UCSD-AML1 (cell line): ENCODE results near the gene UBE2L3.
"Not testable (repeated sequence)": the region's sequence is repeated elsewhere in the genome, so short reads cannot be mapped to it uniquely, and the experiment has no call there.

Experiments
- DNase-seq: peaks from one replicate; lab custom pipeline; 2025; ENCODE audit not compliant: unreplicated experiment; lab: John Stamatoyannopoulos, UW

The UBE2L3 gene

DNA sequence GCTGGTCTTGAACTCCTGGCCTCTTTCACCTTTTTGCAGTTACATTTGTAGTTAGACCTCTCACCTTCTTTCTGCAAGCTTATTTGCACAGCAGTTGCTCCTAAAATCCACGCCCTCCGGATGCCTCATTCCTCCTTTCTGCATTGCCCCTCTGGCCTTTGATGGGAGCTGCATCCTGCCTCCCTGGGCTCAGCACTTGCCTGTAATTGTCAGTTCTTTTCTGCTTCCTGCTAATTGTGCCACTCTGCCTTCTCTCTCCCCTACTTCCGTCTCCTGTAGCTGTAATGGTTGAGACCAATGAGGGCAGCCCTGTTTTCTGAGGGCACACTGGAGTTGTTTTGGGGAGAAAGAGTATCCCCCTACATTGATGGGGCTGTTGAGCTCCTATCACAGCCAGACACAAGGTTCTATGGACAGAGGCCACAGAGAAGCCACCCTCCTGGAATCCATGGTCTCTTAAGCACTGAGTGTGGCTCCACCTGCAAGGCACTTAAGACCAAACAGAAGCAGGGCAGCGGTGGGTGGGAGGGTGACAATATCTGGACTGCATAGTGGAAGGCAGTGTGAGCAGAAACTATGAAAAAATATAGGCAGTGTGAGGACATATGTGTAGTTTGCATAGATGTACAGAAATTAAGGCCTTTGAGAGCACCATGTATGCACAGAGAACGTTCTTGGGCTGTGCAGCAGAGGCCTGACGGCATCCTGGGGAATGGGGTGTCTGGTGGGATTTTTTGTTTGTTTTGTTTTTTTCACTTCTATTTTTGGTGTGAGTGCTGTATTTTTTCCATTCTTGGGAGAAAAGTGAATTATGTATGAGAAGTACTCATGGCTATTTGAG is 31.8 kb downstream of the UBE2L3 start:
- DNase-seq = no peak

GRCh38 chr22:21602579-21602978 is 35.1 kb downstream of the UBE2L3 start:
- no peak for DNase-seq

- DNase-seq = no peak
Observed at GRCh38 chr22:21603973-21604372, 36.5 kb downstream of the UBE2L3 start.

- no peak for DNase-seq
Observed at GRCh38 chr22:21605887-21606564, 38.5 kb downstream of the UBE2L3 start.

- no peak for DNase-seq
Observed at GRCh38 chr22:21606775-21607174, 39.3 kb downstream of the UBE2L3 start.

- not testable (repeated sequence) for DNase-seq
Observed at GRCh38 chr22:21609556-21610157, 42.1 kb downstream of the UBE2L3 start.

DNA sequence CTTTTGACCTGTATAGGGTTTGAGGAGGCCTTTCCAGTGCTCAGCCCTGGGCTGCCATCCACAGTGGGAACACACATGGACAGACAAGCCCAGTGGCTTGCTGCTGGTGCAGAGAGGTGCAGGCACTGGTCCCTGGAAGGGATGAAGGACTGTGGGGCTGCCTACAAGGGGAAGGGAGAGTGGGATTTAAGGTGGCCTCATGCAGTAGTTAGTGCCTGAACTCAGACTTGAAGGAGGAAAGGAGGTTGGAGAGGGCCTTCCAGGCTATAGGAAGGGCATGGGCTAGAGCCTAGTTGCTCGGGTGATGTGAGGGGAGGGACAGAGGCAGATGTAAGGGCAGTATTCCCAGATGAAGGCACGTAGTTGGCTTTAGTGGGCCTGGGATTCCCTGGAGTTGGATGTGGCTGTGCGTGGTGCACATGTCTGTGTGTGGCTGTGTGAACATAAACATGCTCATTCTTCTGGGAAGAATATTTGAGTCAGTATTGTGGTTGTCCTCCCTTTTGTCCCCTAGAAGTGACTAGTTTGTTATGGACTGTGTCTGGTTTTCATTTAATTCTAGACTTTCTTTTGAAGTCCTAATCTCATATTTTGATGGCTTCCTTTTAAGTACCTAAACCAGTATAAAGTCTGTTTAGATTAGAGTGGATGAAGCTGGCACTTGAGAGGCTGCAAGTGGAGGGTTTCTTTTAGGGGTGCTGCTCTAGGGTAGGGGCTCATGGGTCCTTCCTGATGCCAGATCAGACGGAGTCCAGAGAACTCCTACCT is 43.9 kb downstream of the UBE2L3 start:
- no peak for DNase-seq

DNA sequence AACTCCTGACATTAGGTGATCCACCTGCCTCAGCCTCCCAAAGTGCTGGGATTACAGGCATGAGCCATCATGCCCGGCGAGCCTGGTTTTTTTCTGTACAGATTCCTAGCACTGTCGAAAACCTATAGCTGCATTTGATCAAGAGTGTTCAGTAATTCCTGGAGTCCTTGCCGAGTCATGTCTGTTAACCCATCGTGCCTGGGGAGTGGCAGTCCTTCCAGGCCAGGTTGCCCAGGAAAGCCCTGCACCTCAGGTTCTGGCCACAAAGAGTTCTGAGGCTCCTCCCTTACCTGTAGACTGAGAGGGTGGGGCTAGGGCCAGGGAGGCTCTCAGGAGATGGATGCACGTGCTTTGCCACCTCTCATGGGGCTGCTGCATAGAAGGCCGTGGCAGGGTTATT is 45.3 kb downstream of the UBE2L3 start:
- DNase-seq = no peak

GRCh38 chr22:21613553-21614233 is 46.2 kb downstream of the UBE2L3 start:
- no peak for DNase-seq

- no peak for DNase-seq
Observed at GRCh38 chr22:21615731-21616130, 48.2 kb downstream of the UBE2L3 start.

GRCh38 chr22:21617337-21617736 is 49.8 kb downstream of the UBE2L3 start:
- DNase-seq = not testable (repeated sequence)

DNA sequence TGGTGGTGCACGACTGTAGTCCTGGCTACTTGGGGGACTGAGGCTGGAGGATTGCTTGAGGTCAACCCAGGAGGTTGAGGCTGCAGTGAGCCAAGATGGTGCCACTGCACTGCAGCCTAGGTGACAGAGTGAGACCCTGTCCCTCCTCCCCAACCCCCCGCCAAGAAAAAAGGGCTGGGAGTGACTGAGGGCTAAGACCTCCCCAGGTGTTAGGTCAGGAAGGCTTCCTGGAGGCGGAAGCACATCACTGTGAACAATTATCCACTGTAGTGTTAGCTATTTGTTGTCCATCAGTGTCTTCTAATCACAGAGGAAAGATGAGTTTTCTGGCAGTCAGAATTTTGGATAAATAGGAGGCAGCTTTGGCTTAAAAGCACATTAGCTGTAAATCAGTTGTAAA is 53.5 kb downstream of the UBE2L3 start:
- DNase-seq = no peak

DNA sequence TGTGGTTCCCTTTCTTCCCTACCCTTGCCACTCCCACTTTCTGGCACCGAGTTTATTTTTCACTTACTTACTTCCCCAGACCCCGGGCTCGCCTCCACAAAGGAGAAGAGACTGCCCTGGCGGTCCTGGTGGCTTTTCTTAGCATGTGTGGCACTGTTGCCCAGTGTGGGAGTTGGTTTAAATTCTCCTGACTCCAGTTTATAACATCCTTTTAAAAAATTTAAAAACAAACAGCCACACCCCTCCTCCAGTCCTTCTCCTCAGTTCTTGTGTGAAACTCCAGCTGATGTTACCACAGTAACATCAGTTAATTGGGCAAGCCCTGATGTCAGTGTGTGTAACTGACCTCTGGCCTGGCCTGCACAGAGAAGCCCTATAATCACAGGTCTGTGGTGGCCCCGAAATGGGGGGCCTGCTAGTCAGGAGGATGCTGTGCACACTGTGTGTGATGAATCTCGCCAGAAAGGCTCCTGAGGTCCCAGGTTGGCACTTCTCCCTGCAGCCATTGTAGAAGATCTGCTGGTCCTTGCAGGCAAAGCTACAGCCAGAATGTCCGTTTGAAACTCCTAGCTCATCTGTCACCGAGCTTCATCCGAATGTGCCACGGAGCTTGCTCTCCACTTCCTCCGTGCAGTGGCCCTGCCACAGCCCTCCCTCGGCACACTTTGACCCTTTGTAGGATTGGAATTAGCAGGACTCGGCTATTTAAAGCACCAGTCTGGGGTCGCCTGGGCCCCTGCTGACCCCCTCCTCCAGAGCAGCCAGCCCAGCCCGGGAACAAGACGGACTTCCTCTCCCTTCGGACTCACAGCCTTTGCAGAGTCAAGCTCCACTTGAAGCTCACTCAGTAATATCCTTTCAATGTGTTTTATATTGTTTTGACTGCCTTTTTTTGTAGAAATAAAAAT is 54.8 kb downstream of the UBE2L3 start:
- no peak for DNase-seq

DNA sequence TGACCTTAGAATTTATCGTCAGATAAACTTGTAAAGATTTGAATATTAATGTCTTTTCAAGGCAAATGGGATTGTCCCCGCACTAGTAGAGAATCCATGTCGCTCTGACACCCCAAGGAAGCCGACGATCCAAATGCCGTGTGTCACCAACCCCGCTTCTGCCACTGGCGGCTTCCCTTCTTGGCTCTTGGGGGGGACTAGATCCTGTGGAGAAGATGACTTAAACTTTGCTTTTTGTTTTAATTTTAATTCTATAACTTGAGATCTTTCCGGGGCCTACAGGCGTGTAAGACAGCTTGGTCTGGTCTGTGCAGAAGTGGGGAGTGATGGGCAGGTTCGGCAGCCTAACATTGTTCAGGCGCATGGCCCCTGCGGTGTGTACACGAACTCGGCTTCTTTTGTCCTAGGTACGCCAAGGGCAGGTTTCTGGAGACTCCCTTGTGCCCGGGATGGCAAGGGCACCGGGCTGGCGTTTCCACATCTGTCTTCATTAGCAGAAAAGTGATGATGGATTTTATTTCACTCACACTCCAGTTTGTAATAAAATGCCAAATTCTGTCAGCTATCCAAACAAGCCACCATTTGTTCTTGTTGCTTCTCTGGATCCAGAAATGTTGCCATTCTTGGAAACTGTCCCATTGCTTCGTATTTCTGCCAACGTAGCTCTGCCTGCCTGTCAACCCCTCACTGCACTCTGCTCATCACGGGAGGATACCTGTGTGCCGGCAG is 55.6 kb downstream of the UBE2L3 start:
- DNase-seq = no peak

DNA sequence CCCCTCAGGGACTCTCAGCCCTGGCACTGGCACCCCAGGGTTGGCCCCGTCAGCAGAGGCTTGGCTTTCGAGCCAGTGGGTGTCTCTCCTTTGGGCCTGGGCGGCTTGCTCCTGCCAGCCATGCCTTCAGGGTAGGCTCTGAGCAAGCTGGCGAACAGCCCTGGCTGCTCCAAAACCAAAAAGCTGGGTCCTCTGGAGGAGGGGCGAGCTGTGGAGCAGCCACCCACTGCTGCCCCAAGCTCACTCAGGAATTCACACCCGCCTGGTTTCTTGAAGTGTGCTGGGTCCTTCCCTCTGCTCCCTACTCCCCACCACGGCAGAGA is 56.1 kb downstream of the UBE2L3 start:
- no peak for DNase-seq

GRCh38 chr22:21624120-21624879 is 56.8 kb downstream of the UBE2L3 start:
- DNase-seq = peak; percentile 52

GRCh38 chr22:21624880-21625791 is 57.6 kb downstream of the UBE2L3 start:
- DNase-seq = no peak
